AG08395 (cell line): ENCODE results near the gene HOPX.
"Not testable (repeated sequence)": the region's sequence is repeated elsewhere in the genome, so short reads cannot be mapped to it uniquely, and the experiment has no call there.

Experiments
- DNase-seq: peaks from one replicate; pipeline ENCODE4 v3.0.0; 2012; ENCODE audit warnings: mixed read lengths, low spot score

Gene HOPX

DNA sequence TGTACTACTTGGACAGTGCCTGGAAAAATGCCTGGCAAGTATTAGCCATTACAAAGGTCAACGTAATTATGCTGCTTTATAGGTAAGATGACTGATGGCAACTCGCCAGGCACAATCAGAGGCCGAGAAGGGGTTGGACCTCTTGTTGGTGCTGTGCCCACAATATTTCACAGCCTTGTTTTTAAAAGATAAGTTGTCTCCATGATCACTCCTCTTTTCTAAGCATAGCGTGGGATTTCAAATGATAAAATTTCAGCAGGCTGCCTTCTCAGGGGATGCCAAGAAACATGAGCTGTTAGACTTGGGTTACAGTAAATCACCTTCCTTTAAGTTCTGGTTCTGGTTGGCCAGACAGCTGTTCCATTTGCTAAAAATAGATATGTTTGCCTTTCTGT is 26.9 kb downstream of the HOPX start:
- no peak for DNase-seq

DNA sequence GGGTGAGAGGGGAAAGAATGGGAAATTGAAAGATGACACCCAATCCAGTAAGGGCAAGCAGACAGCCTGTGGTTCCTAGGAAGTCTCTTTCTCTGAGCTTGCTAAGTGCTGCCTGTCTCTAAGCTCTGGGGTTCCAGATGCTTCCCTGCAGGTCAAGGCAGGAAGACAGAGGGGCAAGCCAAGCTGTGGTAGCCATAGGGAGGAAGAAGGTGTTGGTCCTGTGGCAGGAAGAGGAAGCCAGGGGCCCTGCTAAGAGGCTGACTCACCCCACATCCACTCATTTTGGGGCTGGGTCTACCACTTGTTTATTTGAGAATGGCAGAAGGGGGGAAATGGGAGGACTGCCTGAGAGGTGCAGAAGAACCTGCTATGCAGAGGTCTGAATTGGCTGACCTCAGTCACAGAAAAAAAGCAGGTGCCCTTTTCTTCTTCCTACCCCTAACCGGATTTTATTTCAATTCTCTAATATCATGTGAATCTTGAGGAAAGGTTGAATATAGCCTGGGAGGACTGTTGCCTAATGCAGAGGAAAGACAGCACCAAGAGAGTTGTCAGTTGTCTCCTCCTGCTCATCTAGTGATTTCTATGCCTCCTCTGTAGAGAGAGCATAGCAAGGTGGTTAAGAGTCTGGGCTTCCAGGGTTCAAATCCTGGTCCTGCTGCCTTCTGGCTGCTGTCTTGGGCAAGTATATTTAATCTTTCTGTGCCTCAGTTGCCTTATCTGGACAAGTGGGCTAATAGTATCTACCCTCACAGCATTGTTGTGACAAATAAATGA is 27.4 kb downstream of the HOPX start:
- DNase-seq = no peak

DNA sequence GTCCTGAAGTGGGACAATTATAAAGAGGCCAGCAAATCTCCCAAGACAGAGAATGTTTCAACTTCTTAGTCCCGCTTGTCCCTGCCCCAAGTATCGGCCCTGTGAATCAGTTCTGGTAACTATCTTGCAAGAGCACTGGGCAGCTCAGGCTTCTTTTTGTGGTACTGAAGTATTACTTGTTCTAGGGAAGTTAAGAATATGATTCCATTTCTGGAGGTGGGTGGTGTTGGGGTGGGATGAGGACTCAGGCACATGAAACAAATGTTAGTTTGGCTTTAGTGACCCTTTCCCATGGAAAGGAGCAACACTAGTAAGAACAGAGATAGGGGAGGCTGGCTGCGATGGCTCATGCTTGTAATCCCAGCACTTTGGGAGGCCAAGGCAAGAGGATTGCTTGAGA is 28.9 kb downstream of the HOPX start:
- no peak for DNase-seq

DNA sequence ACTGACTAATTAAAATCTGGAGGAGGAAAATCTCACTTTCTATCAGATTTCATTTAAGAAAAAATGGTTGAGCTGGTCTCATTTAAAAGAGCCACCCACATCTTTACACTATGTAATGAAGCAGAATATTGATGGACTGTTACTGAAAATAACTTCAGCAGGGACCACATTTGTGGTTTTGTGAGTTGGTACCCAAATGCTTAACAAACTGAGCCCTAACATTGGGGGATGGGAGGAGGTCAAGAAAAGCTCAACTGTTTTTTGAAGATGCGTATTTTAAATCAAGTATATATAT is 30.1 kb downstream of the HOPX start:
- no peak for DNase-seq

DNA sequence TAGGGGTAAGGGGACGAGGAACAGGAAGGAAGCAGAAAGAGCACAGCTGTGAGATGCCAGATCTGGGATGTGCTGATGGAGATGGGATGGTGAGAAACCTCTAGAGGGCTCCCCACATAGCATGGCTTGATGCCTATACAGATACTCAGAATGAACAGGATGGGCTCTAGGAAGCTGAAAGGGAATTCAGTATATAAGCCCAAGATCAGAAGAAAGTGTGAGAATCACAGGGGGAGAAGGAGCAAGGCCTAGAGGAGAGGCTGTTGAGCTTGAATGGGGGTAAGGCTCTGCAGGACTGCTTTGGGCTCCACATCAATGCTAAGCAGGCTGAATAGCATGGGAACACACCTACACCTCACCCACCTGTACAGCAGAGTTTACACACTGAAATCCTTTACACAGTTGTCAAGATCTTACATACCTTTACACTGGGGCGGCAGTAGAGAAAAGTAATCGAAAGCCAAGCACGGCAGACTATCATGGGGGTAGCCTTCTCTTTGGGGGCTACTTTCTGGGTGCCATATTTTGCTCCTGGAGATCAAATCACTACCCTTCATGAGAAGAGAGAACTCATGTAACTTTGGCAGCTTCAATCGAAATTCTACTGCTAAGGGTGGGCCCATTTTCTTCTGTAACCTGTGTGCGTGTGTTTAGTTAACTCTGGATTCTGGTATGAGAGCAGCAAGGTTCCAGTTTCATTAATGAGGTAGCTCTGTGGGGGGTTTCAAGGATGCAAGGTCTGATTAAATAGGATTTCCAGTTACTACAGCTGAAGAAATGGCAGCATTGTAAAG is 30.6 kb downstream of the HOPX start:
- DNase-seq = no peak

DNA sequence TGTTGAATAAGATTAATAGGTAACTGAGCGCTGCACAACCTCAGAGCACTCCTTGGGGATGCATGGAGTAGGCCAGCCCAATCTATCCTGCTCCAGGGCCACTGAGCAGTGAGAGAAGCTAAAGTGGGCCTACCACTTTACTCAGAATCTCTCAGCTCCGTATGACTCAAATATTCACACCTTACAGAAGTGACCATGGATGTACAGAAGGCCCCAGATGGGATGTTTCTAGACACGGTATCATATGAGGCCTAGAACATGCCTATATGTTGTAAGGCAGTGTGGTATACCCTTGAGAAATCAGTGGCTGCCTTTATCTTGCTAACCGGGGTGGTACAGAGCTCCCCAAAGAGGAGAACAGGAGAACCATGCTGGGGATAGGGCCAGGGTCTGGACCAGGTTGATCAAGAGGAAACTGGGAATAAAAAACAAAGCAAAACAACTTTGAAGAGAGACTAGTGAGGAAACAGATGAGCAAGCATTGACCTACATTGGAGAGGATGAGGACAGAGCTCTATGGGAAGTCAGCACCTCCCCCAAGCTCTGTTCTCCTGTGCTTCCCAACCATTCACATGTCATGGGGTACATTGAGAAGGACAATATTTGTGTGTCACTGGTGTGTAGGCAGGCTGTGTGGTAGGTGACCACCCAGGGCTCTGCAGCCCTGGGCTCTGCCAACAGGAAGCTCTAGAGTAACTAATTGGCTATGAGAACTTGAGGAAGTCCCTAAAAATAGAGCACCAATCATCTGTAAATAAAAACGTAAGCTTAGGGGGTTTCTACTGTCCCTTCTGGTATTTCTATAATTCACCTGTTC is 31.4 kb downstream of the HOPX start:
- DNase-seq = no peak

DNA sequence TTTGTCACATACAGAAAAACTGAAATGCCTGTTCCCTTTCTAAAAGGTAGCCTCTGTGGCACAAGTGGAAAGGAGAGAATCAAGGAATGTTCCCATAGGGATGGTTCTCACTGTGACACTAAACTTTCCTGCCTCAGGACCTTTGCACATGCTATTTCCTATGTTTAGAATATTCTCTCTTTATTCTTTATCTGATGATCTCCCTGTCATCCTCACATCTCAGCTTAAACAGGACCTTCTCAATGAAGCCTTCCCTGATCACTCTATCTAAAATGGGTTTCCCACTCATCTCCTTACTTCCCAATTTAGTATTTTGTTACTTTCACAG is 32.3 kb downstream of the HOPX start:
- no peak for DNase-seq

DNA sequence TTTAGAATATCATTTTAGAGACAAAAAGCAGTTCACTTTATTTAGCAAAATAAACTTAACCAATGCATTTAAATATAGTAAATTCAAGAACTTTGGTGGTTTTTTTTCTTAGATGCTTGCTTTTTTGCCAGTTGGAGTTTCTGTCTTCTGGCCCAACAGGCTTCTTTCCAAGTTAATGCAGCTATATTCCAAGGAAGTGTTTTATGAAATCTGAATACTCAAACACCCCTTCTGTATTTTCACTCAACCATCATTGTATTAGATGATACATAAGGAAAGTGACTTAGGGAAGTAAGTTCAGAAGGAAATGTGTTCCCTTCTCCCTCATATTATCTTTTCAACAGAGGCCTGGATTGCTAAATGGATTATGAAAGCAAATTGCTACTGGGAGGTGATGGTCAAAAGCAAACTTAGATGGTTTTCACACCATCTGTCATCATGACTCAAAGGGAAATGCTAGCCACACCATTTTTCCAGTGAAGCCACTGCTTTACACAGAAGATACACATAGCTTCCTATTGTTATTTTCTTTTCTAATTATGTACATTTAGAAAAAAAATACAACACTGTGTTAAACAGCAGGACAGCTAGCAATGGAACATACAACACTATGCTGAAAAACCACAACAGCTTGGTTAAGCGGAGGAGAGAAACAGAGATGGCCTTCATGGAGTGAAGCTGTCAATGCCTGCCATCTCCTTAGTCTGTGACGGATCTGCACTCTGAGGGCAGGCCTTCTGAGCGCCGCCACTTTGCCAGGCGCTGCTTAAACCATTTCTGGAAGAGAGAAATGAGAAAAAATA is 32.9 kb downstream of the HOPX start:
- DNase-seq = no peak

DNA sequence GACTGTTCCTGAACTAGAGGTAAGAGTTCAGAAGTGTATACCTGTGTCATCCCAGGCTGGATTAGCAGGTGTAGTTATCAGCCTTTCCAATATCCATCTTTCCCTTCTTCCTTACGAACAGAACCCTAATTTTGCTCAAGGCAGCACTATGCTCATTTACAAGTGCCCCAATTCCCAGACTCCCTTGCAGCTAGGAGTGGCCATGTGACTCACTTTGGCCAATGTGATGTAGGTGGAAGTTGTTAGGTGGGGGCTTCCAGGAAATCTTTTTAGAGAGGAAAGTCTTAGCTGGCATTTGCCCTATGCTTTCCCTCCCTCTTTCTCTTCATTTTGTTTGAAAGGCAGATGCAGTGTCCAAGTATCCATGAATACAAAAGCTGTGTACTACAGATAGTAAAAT is 34.8 kb downstream of the HOPX start:
- DNase-seq = no peak

DNA sequence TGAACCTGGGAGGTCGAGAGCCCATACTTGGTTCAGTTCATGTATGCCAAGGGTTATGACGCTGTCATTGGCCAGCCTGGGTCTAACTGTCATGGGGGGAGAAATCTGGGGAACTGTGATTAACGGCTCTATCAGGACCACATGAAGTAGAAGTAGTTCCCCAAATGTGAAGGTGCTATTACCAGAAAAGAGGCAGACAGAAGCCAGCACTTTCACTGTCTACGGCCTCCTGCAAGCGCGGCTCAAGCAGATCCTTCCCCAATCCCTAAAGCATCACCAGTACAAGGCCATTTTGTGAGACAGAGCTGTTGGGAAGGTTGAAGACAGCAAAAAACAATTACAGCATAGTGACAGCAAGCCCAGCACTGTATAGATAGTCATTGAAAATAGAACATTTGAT is 37.5 kb downstream of the HOPX start:
- no peak for DNase-seq

DNA sequence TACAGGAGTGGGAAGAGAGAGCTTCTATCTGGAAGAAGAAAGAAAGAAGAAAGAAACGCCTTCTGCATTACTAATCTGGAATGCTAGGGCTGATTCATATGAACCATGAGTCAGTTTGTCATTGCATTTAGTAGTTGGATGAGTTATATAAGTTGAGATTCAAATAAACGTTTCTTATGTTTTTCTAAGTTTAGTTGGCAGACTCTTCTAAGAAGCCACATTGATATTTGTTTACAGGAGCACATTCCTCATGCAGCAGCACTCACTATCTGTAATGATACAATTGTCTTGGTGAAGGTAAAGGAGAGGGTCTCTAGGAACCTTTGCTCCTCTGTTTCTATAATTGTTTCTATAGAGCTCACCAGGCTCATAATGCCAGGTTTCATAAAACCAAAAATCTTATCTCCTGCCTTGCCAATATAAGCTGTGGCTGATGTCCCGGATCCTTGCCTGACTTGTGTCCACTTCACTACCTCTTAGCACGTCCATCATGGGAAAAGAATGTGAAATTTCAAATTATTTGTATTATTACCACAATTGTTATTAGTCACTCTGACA is 39.5 kb downstream of the HOPX start:
- peak; percentile 84 for DNase-seq

DNA sequence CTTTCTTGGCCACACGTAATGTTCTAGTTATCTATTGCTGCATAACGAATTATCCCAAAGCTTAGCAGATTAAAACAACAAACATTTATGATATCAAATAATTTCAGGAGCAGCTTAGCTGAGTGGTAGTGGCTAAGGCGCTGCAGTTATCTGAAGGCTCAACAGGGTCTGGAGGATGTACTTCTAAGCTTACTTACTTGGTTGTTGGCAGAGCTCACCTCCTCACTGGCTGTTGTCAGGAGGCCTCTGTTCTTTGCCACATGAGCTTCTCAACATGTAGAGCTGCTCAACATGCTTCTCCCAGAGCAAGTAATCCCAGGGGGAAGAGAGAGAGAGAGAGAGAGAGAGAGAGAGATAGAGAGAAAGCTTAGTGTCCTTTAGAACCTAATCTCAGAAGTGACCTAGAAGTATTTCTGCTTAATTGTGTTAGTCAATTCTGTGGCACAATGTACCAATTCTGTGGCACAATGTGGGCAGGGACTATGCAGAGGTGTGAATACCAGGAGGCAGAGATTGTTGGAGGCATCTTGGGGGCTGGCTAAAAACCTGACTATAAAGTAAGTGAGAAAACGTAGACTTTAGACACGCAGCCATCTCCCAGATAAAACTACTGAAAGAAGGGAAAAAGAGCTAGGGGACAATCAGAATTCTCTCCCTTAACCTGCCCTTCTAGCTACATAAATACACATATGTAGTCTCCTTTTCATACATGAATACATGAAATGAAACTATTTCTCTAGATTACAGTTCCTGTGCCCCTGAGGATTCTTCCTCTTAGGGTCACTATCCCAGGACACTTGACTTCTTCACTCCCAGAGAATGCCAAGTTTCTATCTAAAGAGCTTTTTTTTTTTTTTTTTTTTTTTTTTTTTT is 40.2 kb downstream of the HOPX start:
- DNase-seq = no peak

DNA sequence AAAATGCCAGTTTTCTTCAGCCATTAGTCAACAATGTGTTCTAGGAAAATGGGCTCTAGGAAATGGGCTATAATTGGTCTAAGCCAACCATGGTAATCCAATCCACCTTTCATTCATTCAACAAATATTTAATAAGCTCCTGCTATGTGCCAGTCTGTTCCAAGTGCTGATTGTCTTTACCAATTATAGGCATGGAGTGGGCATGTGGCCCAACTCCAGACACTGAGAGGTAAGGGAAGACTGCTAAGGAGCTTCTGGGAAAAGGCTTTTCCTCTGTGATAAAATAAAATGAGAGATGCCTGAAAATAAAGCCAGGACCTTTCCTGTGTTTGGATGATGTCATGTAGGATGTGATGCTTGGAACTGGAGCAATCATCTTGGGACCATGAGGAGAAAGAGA is 43.3 kb downstream of the HOPX start:
- DNase-seq = no peak

DNA sequence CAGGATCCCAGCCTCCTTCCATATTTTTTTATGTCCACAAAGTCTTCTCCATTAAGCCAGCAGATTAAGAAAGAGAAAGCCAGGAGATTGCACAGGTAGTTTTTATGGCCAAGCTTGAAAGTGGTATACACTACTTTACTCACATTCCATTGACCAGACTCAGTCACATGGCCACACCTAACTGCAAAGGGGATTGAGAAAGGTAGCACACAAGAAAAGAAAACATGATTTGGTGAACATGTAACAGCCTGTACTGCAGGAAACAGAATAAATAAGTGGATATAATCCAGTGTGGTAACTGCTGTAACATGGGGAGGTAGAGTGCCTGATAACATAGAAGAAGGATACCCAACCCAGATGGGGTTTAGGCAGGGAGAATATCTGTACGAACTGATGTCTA is 43.9 kb downstream of the HOPX start:
- DNase-seq = no peak

DNA sequence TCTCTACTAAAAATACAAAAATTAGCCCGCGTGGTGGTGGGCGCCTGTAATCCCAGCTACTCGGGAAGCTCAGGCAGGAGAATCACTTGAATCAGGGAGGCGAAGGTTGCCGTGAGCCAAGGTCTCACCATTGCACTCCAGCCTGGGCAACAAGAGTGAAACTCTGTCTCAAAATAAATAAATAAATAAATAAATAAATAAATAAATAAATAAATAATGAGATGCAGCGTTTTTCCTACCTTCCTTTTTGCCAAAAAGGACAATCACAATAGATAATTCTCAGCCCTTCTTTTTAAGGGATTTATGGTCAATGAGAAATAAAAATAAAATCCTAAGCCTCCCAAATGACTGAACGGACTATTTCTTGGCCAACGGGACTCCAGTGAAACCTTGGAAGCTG is 46.1 kb downstream of the HOPX start:
- not testable (repeated sequence) for DNase-seq

DNA sequence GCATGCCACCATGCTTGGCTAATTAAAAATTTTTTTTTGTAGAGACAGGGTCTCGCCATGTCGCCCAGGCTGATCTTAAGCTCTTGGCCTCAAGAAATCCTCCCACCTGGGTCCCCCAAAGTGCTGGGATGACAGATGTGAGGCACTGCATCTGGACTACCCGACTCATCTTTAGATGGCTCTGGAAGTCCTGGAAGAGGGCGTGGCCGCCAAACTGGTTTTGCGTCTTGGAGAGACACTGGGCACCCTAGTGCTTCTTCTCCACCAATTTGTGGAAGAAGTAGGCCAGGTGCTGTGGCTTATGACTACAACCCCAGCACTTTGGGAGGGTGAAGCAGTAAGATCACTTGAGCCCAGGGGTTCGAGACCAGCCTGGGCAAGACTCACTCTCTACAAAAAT is 47.6 kb downstream of the HOPX start:
- DNase-seq = no peak

DNA sequence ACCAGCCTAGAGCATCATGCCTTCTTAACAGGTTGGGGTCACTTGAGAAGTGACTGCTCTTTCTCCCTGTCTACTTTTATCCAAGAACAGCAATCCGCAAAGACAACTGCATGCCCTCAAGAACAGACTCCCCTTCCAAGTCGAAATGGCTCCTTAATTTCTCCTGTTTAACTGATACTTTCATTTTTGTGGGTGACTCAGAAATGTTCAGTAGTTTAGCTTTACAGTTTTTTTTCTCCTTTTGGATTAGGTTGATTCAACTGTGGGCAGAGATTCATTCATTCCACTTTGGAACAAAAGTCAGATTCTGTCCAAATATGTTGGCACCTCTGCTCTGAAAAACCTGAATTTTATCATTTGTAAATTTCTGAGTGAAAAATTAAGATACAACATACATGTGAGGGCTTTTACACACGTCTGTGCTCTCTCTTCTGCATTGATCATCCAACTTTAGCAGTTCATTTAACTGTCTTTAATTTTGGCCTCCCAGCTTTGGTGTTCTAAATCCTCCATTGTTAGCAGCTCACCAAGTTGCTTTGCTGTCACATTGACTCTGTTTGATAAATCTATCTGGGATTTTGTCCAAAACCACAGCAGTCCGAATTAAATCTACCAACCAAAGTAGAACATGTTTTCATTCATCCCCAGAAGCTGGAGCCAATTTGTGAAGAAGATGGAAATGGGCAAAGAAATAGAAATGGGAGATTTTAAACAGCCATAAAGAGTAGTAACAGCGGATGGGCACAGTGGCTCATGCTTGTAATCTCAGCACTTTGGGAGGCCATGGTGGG is 50.0 kb downstream of the HOPX start:
- DNase-seq = peak; percentile 64

DNA sequence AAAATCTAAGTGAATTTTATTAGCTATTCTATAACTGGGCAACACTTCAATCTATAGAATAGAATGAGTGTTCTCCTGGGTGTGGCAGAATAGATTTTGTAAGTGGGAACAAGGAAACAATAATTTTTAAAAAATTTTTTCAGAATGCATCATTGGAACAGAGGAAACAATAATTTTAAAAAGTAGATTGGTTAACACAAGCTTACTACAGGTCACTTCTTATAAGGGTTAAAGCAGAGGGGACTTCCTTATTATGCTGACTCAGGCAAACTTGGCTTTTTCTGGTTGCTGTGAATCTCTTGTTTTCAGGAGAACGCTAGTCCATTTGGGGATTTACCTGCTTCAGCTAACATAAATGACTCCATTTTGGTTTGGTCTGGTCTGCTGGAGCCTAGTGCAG is 52.5 kb downstream of the HOPX start:
- DNase-seq = no peak

DNA sequence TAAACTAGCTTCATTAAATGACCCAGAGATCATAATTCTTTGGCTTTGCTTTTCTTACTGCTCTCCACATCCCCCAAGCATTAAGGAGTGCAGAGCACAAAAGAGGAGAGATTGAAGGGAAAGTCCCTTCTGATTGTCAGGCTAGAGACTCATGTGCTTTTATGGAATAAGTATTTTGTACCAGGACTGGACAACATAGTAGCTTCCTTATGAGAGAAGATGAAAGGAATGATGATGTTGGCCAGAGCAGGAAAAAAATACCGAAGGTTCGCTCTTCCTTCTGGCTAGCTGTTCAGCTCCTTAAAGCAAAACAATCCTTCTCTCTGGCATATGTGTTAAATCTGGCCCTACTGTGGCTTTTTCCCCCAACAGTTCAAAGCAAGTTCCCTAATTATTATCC is 53.1 kb downstream of the HOPX start:
- no peak for DNase-seq

DNA sequence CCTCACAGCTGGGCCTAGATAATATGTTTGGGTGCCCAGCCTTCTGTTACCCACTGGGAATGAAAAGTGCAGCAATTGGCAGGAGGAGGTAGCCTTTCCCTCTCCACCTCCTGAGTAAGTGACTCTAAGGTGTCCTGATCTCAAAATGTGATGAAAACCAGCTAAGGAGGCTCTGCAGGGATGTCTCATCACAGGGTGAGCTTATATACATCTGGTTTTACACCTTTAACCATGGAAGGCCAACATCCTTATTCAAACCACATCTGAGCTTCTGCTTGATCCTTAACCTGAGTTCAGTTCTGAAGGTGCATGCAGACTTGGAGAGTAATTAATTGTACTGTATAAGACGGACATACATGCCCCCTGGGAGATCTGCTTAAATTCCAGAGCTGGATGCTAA is 53.7 kb downstream of the HOPX start:
- DNase-seq = no peak
